HepG2 (cell line): ENCODE measurements around the gene ADD2. TPM values are rescaled to one million over a fixed set of nuclear protein-coding genes. Genes with fewer than 3 reads are reported as not detected.

Experiments used
- DDIT3 ChIP-seq: sonication (generic); formaldehyde crosslinking; IDR thresholded peaks from 2 replicates; pipeline ENCODE4 v1.4.0; 2020; ENCODE audit warnings: mild to moderate bottlenecking, missing genetic modification reagents
- GMEB1 ChIP-seq: sonication (generic); formaldehyde crosslinking; IDR thresholded peaks from 2 replicates; pipeline ENCODE4 v1.5.1; 2020; ENCODE audit warnings: missing genetic modification reagents, mild to moderate bottlenecking, borderline replicate concordance
- HNF1B ChIP-seq: sonication (generic); formaldehyde crosslinking; IDR thresholded peaks from 2 replicates; pipeline ENCODE4 v1.5.1; 2020; ENCODE audit warnings: mild to moderate bottlenecking, moderate library complexity, missing genetic modification reagents
- HNRNPK ChIP-seq: fragments of 200-400 bp; formaldehyde crosslinking; IDR thresholded peaks from 2 replicates; pipeline ENCODE4 v1.6.1; 2018; ENCODE audit warnings: low read length, low read depth, moderate library complexity, mild to moderate bottlenecking; ENCODE audit not compliant: poor library complexity, severe bottlenecking
- NFE2 ChIP-seq: sonication (generic); formaldehyde crosslinking; IDR thresholded peaks from 2 replicates; pipeline ENCODE4 v1.4.0; 2020; ENCODE audit warnings: missing genetic modification reagents
- NFIC ChIP-seq: IDR thresholded peaks from 2 replicates; pipeline ENCODE4 v1.6.1; 2012; ENCODE audit warnings: mild to moderate bottlenecking, low read length, inconsistent platforms
- RBFOX2 ChIP-seq: fragments of 200-400 bp; formaldehyde crosslinking; IDR thresholded peaks from 2 replicates; pipeline ENCODE4 v1.6.1; 2017; ENCODE audit warnings: low read depth, mild to moderate bottlenecking, low read length
- REXO4 ChIP-seq: sonication (generic); formaldehyde crosslinking; IDR thresholded peaks from 2 replicates; pipeline ENCODE4 v1.8.0; 2022; ENCODE audit warnings: missing genetic modification reagents, mild to moderate bottlenecking, borderline replicate concordance
- THYN1 ChIP-seq: sonication (generic); formaldehyde crosslinking; IDR thresholded peaks from 2 replicates; pipeline ENCODE4 v1.8.1; 2023; ENCODE audit warnings: low read depth, mild to moderate bottlenecking, moderate library complexity, missing genetic modification reagents, borderline replicate concordance
- ZBTB33 ChIP-seq: sonication (generic); formaldehyde crosslinking; IDR thresholded peaks from 2 replicates; pipeline ENCODE4 v1.4.0; 2020; ENCODE audit warnings: missing genetic modification reagents
- ZBTB7A ChIP-seq: sonication (generic); formaldehyde crosslinking; IDR thresholded peaks from 2 replicates; pipeline ENCODE4 v1.8.0; 2022; ENCODE audit warnings: mild to moderate bottlenecking, missing genetic modification reagents
- polyA plus RNA-seq, 8 experiments: library from polyadenylated mRNA; depleted of rRNA in 3 of 8; stranded (reverse) in 7 of 8; unstranded in 1 of 8; fragments of >200 nt; fragmentation: Illumina TruSeq in 4 of 8; extraction: Trizol in 4 of 8; gene quantifications; 2 replicates each; pipeline versions ENCODE4 v1.2.1 to v1.2.3, GENCODE V29; 2011 to 2016; ENCODE audit warnings: low read depth in 4 of 8, missing spikeins in 1 of 8, mixed read lengths in 1 of 8; ENCODE audit not compliant: insufficient read depth in 1 of 8
- total RNA-seq, 5 experiments: library from RNA; depleted of rRNA; stranded (reverse); fragments of >200 nt; fragmentation: Illumina TruSeq; extraction: Trizol; gene quantifications; 2 replicates each; pipeline ENCODE4 v1.2.3, GENCODE V29; 2016; ENCODE audit warnings: low read depth in 1 of 5
- TF ChIP-seq, protein P1 (sequence below), 2 experiments: fragments of 450-650 bp in 1 of 2; sonication (generic) in 1 of 2; formaldehyde crosslinking in 1 of 2; IDR thresholded peaks; 2 replicates each; pipeline versions ENCODE4 v1.6.1 to v1.8.0; 2016 to 2022; ENCODE audit warnings: antibody characterized with exemption in 1 of 2, mild to moderate bottlenecking in 1 of 2, missing genetic modification reagents in 1 of 2
- TF ChIP-seq, protein P2 (sequence below): sonication (generic); formaldehyde crosslinking; IDR thresholded peaks from 2 replicates; pipeline ENCODE4 v1.4.0; 2020; ENCODE audit warnings: mild to moderate bottlenecking, missing genetic modification reagents

The ADD2 gene
- total and polyA plus RNA-seq, 2 of the 13 experiments (the other 11 are each of a cell fraction or from before 2014, with no cell fraction given): 0.05 to 0.13 TPM

DNA sequence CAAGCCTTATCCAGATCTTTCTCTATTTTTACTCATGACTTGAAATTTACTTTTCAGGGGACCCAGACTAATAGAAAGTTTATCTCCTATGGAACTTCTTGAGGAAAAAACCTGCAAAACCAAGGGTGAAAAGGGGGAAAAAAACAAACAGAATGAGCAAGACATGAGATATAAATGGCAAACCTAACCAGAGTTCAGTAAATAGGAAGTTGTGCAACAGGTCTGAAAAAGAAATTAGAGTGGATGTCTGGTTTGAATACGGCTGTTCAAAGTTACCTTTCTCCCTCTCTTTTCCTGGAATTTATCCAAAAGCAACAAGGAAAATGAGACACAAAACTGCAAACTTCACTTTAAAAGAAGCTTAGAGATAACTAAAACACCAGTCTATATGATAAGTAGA lies 135.6 kb downstream of the ADD2 start (continued):
- TF ChIP-seq, protein P1, sequence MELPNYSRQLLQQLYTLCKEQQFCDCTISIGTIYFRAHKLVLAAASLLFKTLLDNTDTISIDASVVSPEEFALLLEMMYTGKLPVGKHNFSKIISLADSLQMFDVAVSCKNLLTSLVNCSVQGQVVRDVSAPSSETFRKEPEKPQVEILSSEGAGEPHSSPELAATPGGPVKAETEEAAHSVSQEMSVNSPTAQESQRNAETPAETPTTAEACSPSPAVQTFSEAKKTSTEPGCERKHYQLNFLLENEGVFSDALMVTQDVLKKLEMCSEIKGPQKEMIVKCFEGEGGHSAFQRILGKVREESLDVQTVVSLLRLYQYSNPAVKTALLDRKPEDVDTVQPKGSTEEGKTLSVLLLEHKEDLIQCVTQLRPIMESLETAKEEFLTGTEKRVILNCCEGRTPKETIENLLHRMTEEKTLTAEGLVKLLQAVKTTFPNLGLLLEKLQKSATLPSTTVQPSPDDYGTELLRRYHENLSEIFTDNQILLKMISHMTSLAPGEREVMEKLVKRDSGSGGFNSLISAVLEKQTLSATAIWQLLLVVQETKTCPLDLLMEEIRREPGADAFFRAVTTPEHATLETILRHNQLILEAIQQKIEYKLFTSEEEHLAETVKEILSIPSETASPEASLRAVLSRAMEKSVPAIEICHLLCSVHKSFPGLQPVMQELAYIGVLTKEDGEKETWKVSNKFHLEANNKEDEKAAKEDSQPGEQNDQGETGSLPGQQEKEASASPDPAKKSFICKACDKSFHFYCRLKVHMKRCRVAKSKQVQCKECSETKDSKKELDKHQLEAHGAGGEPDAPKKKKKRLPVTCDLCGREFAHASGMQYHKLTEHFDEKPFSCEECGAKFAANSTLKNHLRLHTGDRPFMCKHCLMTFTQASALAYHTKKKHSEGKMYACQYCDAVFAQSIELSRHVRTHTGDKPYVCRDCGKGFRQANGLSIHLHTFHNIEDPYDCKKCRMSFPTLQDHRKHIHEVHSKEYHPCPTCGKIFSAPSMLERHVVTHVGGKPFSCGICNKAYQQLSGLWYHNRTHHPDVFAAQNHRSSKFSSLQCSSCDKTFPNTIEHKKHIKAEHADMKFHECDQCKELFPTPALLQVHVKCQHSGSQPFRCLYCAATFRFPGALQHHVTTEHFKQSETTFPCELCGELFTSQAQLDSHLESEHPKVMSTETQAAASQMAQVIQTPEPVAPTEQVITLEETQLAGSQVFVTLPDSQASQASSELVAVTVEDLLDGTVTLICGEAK (IDR thresholded peaks at IDR 0.05): no peak
- TF ChIP-seq, protein P1 (CRISPR knock-in tag; IDR thresholded peaks at IDR 0.05): no peak
- TF ChIP-seq NFE2 (CRISPR knock-in tag) (no peak), RBFOX2 (no peak), HNF1B (CRISPR knock-in tag) (no peak), REXO4 (no peak), DDIT3 (CRISPR knock-in tag) (no peak), ZBTB7A (no peak), GMEB1 (no peak), HNRNPK (no peak), NFIC (peak; percentile 28; the same call in 1 of the 2 replicates), ZBTB33 (no peak), THYN1 (no peak)
- TF ChIP-seq, protein P2, sequence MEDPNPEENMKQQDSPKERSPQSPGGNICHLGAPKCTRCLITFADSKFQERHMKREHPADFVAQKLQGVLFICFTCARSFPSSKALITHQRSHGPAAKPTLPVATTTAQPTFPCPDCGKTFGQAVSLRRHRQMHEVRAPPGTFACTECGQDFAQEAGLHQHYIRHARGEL (CRISPR knock-in tag): no peak
